ENCODE data around the gene PPP3CB.
A peak's percentile ranks its signal among the peaks of the same experiment; 100 is the strongest.

The PPP3CB gene

GRCh38 chr10:73432646-73433537 lies 62.9 kb downstream of the PPP3CB start:
- H3K4me3 ChIP-seq (ENCODE audit: control insufficient read depth, low read depth, low read length) = no peak overlapping the region
- TF ChIP-seq CTCF (conservative IDR thresholded peaks at IDR 0.05; ENCODE audit: control insufficient read depth, insufficient read depth, low read depth, low read length) = no peak
- no peak for DNase-seq (ENCODE audit: low read depth)

GRCh38 chr10:73426318-73426717 lies 69.5 kb downstream of the PPP3CB start:
- DNase-seq (ENCODE audit: low read depth) = no peak
- H3K4me3 ChIP-seq (ENCODE audit: control insufficient read depth, low read depth, low read length) = no peak overlapping the region
- TF ChIP-seq CTCF (conservative IDR thresholded peaks at IDR 0.05; ENCODE audit: control insufficient read depth, insufficient read depth, low read depth, low read length) = no peak

- no peak for TF ChIP-seq CTCF (conservative IDR thresholded peaks at IDR 0.05; ENCODE audit: control insufficient read depth, insufficient read depth, low read depth, low read length)
- DNase-seq (ENCODE audit: low read depth) = no peak
- H3K4me3 ChIP-seq (ENCODE audit: control insufficient read depth, low read depth, low read length) = no peak overlapping the region
Observed at GRCh38 chr10:73424478-73424877, 71.3 kb downstream of the PPP3CB start.

GRCh38 chr10:73423309-73423708 lies 72.5 kb downstream of the PPP3CB start:
- TF ChIP-seq CTCF (conservative IDR thresholded peaks at IDR 0.05; ENCODE audit: control insufficient read depth, insufficient read depth, low read depth, low read length) = no peak
- DNase-seq (ENCODE audit: low read depth) = no peak
- no peak overlapping the region for H3K4me3 ChIP-seq (ENCODE audit: control insufficient read depth, low read depth, low read length)

- DNase-seq (ENCODE audit: low read depth) = no peak
- no peak for TF ChIP-seq CTCF (conservative IDR thresholded peaks at IDR 0.05; ENCODE audit: control insufficient read depth, insufficient read depth, low read depth, low read length)
- H3K4me3 ChIP-seq (ENCODE audit: control insufficient read depth, low read depth, low read length) = no peak overlapping the region
Observed at GRCh38 chr10:73416571-73416970, 79.3 kb downstream of the PPP3CB start.

- TF ChIP-seq CTCF (conservative IDR thresholded peaks at IDR 0.05; ENCODE audit: control insufficient read depth, insufficient read depth, low read depth, low read length) = no peak
- peak overlapping the region; percentile 90 for H3K4me3 ChIP-seq (ENCODE audit: control insufficient read depth, low read depth, low read length)
- no peak for DNase-seq (ENCODE audit: low read depth)
Observed at GRCh38 chr10:73414230-73414945, 81.4 kb downstream of the PPP3CB start.
